ENCODE measurements around the gene LEF1.

The LEF1 gene

GRCh38 chr4:108008721-108009120, 160.0 kb downstream of the LEF1 start:
- peak; percentile 46 for DNase-seq (ENCODE audit: low read depth)
- H3K4me3 ChIP-seq (ENCODE audit: low read depth, low read length), result no peak overlapping the region
- TF ChIP-seq, protein P1, sequence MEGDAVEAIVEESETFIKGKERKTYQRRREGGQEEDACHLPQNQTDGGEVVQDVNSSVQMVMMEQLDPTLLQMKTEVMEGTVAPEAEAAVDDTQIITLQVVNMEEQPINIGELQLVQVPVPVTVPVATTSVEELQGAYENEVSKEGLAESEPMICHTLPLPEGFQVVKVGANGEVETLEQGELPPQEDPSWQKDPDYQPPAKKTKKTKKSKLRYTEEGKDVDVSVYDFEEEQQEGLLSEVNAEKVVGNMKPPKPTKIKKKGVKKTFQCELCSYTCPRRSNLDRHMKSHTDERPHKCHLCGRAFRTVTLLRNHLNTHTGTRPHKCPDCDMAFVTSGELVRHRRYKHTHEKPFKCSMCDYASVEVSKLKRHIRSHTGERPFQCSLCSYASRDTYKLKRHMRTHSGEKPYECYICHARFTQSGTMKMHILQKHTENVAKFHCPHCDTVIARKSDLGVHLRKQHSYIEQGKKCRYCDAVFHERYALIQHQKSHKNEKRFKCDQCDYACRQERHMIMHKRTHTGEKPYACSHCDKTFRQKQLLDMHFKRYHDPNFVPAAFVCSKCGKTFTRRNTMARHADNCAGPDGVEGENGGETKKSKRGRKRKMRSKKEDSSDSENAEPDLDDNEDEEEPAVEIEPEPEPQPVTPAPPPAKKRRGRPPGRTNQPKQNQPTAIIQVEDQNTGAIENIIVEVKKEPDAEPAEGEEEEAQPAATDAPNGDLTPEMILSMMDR (conservative IDR thresholded peaks at IDR 0.05; ENCODE audit: low read depth, low read length), result no peak

GRCh38 chr4:108007984-108008383, 160.7 kb downstream of the LEF1 start:
- no peak for DNase-seq (ENCODE audit: low read depth)
- no peak overlapping the region for H3K4me3 ChIP-seq (ENCODE audit: low read depth, low read length)
- TF ChIP-seq, protein P1 (conservative IDR thresholded peaks at IDR 0.05; ENCODE audit: low read depth, low read length), result no peak

DNA sequence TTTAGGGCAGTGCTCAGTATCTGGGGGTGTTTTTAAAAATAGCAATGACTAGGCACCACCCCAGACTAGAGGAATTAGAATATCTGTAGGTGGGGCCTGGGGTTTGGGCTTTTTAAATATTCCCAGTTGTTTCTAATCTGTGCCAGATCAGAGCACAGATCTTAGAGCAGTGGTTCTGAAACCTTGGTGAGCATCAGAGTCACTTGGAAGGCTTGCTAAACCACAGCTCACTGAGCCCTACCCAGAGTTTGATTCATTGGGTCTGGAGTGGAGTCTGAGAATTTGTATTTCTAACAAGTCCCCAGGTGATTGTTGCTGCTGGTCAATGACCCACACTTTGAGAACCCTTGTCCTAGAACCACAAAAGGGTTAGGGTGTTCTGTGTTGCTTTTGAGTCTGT, 162.4 kb downstream of the LEF1 start:
- DNase-seq (ENCODE audit: low read depth), result no peak
- no peak overlapping the region for H3K4me3 ChIP-seq (ENCODE audit: low read depth, low read length)
- TF ChIP-seq, protein P1 (conservative IDR thresholded peaks at IDR 0.05; ENCODE audit: low read depth, low read length), result no peak

GRCh38 chr4:108005807-108006206, 162.9 kb downstream of the LEF1 start:
- H3K4me3 ChIP-seq (ENCODE audit: low read depth, low read length), result no peak overlapping the region
- TF ChIP-seq, protein P1 (conservative IDR thresholded peaks at IDR 0.05; ENCODE audit: low read depth, low read length), result no peak
- DNase-seq (ENCODE audit: low read depth), result no peak

DNA sequence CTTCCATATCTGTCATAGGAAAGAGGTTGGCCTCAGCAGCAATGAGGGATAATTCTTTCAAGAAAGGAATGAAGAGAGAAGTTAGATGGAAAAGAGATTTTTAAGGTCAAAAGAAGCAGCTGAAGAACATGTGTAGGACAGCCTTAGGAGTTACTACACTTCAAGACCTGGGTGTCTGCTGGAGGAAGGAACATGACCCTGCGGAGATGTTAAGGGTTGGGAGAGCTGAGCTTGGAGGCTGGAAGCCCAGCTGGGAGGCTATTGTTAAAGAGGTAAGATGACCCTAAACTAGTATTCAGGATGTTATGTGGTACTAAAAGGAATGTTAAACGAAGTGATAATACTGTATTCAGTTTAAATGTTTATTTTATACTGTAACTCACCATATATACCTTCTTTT, 164.1 kb downstream of the LEF1 start:
- H3K4me3 ChIP-seq (ENCODE audit: low read depth, low read length), result no peak overlapping the region
- no peak for DNase-seq (ENCODE audit: low read depth)
- TF ChIP-seq, protein P1 (conservative IDR thresholded peaks at IDR 0.05; ENCODE audit: low read depth, low read length), result no peak

DNA sequence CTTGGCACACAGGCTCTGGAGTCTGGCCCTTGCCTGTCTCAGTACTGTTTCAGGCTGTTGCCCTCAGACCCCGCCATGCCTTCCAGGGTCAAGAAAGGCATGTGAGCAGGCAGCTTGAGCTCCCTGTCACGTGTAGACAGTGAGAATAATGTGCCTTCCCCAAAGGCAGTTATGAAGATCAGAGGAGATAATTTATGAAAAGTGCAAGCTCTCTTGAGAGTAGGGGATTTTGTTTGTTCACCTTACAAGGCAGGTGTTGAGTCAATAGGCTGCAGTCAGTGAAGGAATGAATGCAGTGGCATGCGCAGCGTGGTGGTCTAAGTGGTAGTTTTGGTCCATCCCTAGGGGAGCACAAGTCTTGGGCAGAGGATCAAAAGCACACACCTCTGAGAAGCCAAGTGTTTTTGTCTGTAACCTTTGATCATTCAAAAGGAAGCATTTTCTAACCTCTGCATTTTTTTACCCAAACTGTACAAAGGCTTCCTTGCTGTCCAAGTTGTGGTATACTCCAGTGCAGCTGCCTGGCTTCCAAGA, 164.7 kb downstream of the LEF1 start:
- TF ChIP-seq, protein P1 (conservative IDR thresholded peaks at IDR 0.05; ENCODE audit: low read depth, low read length), result no peak

DNA sequence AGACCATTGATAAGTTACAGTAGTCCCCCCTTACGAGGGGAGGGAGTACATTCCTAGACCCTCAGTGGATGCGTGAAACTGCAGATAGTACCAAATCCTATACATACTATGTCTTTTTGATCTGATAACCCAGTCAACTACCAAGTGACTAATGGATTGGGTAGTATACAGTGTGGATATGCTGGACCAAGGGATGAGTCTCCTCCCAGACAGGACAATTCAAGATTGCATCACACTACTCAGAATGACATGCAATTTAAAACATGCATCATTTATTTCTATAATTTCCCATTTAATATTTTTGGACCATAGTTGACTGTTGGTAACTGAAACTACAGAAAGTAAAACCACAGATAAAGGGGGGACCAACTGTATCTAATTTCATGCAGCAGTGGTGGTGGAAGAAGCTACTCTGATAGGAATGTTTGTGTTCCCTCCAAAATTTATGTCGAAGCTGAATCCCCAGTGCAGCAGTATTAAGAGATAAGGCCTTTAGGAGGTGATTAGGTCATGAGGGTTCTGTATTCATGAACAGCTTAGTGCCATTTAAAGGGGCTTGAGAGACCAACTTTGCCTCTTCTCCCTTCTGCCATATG, 167.1 kb downstream of the LEF1 start:
- no peak for DNase-seq (ENCODE audit: low read depth)
- no peak overlapping the region for H3K4me3 ChIP-seq (ENCODE audit: low read depth, low read length)
- TF ChIP-seq, protein P1 (conservative IDR thresholded peaks at IDR 0.05; ENCODE audit: low read depth, low read length), result no peak

More for the DNA sequence above, 164.7 kb downstream of the LEF1 start:
- H3K4me3 ChIP-seq (ENCODE audit: low read depth, low read length), result no peak overlapping the region
- peak; percentile 36 for DNase-seq (ENCODE audit: low read depth)
